GM18520 (cell line): ENCODE results near the gene VOPP1.
A peak's percentile ranks its signal among the peaks of the same experiment; 100 is the strongest.
"Not testable (repeated sequence)": the region's sequence is repeated elsewhere in the genome, so short reads cannot be mapped to it uniquely, and the experiment has no call there.

Experiments used
- ATAC-seq: cut with Tn5 transposase; IDR thresholded peaks from one replicate; pipeline ENCODE4 v1.9.1; 2021; ENCODE audit not compliant: unreplicated experiment

Gene VOPP1

DNA sequence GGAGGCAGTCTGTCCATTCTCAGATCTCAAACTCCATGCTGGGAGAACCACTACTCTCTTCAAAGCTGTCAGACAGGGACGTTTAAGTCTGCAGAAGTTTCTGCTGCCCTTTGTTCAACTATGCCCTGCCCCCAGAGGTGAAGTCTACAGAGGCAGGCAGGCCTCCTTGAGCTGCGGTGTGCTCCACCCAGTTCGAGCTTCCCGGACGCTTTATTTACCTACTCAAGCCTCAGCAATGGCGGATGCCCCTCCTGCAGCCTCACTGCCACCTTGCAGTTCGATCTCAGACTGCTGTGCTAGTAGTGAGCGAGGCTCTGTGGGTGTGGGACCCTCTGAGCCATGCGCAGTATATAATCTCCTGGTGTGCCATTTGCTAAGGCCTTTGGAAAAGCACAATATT is 10.4 kb upstream of the VOPP1 start:
- ATAC-seq = not testable (repeated sequence)

DNA sequence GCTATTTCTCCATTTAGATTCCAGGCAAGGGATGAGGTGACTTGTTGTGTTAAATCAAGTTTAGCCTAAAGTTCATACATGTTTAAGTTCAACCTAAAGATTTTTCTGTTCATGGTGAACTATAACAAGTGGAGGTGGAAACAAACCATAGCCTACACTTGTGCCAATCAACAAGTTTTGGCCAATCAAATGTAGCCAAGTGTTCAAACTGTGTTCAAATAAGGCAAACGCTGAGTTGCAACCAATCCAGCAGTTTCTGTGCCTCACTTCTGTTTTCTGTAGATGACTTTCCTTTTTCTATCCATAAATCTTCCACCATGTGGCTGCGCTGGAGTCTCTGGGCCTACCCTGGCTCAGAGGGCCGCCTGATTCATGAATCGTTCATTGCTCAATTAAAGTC is 4.5 kb upstream of the VOPP1 start:
- ATAC-seq = no peak

DNA sequence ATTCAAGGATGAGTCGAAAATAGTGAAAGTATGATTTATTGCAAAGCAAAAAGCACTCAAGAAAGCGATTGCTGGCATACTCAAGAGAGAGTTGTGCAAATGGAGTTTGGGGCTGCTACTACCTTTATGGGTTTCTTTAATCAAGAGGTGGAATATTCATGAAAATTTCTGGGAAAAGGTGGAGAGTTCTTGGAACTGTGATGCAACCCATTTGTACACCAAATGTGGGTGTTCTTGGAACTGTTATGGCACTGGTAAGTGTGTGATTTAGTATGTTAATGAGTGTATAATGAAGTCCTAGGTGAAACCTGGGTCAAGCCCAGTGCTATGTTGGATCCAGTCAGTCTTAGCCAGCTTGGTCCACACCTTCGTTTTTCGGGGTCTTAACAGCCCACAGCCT is 3.4 kb upstream of the VOPP1 start:
- ATAC-seq = no peak

DNA sequence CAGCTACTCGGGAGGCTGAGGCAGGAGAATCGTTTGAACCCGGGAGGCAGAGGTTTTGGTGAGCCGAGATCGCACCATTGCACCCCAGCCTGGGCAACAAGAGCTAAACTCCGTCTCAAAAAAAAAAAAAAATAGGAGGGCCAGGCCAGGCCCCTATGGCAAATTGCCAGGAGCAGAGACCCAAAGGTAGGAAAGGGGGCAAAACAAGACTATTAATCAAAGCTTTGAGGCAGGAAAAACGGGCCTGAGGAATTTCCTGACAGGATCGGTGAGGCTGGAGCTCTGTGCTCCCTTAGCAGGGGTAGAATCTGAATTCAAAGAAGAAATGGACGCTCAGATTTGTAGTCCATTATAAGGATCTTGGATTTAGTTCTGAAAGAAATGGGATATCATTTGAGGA is 2.8 kb upstream of the VOPP1 start:
- ATAC-seq = no peak

DNA sequence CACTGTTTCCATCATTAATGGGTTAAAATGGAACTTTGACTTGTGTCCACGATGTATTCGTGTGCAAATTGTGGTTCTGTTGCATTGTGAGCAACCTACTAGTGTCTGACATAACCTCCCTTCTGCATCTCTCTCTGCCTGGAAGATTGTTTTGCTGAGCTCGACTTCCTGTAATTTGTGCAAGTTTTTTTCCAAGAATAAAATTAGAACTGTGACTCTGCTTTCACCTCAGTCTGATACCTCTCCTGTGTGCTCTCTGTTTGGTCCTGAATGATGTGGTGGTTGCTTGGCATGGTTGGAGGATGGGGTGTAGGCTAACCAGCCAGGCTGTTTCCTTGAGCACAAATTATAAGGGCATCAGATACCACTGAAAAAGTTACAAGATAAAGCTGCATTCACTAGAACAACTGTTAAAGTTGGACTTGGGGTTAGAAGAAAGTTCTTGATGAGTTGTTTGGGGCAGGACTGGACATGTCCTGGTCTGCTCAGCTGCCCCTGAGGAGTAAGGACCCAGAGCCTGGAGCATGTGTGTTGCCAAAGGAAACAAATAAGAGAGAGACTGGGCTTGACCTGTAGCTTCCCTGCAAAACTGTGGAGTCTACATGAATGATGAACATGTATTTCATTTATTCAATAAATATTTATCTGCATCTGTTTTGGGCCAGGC is 1.9 kb upstream of the VOPP1 start:
- no peak for ATAC-seq

DNA sequence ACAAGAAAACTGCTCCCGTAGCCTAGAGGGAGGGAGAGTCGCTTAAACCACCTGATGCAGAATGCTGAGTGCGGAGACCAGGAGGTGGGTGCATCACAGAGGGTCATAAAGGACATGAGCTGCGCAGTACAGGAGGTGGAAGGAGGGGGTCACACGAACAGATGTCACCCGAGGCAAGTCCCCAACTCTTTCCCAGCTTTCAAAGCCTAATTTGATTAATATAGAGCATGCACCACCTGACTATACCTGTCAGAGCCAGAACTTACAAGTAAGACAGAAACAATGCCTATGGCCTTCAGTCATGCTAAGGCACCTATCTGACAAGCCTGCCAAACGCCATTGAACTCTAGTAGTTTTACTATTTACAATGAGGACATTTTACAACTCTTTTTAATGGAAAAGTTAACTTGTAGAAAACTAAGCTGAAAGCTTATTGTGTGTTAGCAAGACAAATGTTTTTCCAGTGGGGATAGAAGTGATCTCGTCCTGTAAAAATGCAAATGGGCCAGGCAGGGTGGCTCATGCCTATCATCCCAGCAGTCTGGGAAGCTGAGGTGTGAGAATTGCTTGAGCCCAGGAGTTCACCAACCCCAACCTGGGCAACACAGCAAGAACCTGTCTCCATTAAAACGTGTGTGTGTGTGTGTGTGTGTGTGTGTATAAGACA is 1.1 kb upstream of the VOPP1 start:
- ATAC-seq = no peak

DNA sequence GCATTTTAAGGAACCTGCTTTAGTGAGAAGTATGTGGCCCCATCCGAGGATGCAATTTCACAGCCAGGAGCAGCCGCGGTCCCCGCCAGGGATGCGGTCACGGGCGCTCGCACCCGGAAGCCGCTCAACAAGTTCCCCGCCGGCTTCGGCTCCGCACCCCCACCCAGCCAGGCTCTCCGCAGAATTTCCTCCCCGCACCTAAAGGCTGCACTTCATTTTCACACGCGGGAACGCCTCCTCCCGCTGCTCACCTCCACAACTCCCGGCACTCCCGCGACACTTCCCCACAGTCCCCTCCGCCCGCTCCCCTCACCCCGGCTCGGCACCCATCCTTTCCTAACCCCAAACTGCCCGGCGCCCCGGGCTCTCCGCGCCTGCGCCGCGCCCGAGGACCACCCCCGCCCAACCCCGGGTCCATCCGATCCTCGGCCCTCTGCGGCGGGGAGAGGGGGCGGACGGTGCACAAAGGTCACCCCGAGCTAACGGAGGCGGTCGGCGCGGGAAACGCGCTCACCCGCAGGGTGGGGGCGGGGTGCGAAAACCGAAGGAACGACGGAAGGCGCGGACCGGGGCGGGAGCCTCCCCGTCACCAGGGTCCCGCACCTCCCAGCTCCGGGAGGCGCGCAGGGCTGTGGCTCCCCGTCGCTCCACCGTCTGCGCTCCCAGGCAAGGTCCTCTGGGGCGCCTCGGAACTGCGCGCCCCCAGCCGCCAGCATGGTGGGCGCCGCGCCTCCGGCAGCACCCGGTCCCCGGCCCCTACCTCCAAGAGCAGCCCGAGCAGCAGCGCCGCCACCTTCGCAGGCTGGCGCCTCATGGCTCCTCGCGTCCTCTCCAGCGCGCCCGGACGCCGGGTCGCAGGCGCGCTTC is 558 bp downstream of the VOPP1 start:
- peak; percentile 9 for ATAC-seq

DNA sequence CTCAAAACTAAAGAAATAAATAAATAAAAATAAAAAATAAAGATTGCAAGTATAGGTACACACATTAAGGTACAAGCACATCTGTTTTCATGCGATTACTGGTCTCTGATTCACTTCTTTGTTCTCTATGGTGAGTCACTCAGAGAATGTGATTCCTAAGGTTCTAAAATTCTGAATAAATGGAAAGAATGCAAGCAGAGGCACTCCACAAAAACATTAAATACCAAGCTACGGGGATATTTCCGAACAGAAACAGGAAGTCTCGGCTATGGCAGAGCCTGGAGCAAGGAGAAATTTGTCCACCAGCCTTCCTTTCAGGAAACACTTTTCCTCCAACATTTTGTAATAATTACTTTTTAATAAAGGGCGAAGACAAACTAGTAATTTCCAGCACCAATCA is 1.4 kb downstream of the VOPP1 start:
- no peak for ATAC-seq

DNA sequence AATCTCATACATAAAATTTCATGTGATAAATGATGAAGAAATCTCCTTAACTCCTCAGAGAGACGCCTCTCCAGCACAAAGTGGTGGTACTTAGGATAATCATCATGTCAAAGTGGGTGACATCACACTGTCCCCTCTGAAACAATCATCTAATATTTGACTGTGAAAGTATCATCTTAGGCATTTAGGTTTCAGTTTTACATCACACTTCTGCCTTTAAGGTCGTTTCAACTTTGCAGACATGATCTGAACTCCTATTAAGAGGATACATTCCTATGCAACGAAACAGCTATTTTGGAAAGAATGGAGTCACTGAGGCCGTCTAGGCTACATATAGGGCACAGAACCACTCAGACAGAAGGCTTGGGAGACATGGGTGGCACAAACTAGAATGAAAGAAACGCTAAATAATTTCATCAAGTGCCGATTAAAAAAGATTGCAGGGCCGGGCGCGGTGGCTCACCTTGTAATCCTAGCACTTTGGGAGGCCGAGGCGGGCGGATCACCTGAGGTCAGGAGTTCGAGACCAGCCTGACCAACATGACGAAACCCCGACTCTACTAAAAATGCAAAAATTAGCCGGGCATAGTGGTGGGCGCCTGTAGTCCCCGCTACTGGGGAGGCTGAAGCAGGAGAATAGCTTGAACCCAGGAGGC is 2.0 kb downstream of the VOPP1 start:
- peak; percentile 37 for ATAC-seq

DNA sequence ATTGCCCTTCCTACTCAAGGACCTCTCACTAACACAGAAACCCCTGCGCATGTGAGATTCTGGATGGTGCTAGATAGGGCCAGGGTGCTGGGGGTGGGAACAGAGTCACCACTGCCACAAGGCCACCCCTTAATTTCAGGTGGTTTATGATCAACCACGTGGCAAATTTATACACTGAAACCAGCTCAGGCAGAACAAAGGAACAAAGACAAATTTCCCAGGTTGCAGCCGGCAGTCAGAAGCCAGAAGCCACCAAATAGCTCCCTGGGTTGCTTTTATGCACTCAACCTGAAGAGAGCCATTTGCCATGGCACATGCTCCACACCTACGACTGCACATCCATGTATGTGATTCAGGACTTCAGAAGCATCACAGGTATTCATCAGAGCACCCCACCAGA is 2.5 kb downstream of the VOPP1 start:
- ATAC-seq = peak; percentile 28

DNA sequence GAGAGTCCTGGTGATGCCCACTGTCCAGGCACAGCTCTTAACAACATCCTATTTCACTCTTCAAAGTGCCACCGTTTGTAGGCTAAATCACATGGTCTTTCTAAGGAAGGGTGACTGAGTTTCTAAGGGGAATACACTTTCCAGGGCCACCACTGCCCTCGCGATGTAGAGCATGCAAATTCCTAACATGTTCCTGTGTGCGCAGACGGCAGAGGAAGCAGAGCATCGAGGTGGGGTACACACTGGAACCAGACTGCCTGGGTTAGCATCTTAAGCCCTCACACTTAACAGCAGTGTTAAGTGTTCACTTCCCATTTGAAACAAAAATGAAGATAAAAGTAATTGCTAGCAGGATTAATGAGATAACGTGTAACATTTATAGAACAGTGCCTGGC is 3.0 kb downstream of the VOPP1 start:
- ATAC-seq = no peak

DNA sequence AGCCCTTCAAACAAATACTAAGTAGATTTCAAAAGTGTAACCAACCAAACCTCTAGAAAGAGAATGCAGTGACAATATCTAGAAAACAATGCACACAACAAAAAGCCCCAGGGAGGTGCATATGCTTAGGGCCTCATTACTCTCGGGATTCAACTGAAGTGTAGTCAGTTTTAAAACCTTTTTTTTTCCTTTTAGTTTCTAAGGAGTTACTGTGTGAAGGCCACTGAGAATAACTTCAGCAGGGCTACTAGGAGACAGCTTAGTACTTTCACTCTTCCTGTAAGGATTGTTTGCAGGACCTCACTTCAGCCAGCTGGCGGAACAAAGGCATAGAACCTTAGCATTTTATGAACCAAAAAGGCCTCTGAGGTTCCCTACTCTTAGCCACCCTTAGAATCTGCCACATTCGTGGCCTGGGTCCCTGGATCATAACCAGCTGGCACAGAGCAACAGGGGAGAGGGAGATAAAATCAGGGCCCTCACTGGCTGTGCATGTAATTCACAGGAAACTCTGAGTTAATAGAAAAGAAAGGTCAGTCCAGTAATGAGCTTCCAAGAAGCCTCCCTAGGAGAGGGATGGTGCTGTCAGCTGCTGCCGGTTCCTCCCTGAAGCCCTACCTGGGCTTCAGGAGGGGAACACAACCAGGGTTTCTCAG is 3.6 kb downstream of the VOPP1 start:
- ATAC-seq = no peak

DNA sequence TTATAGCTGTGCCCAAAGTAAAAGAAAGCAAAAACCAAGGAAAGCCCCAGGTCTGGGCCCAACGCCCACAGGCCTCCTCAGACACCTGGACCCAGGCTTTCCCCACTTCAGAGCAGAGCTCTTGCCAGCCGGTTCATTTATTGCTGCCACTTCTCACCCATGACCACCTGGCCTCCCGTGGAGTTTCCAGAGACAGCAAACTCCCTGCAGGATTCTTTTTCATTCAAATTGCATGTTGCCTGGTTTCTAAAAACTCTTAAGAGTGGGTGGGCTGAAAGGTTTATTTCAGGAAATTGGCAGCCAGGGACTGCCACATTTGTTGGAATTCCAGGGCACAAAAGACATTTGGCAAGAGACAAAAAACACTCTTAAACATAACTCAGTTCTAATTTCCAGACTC is 4.7 kb downstream of the VOPP1 start:
- no peak for ATAC-seq

DNA sequence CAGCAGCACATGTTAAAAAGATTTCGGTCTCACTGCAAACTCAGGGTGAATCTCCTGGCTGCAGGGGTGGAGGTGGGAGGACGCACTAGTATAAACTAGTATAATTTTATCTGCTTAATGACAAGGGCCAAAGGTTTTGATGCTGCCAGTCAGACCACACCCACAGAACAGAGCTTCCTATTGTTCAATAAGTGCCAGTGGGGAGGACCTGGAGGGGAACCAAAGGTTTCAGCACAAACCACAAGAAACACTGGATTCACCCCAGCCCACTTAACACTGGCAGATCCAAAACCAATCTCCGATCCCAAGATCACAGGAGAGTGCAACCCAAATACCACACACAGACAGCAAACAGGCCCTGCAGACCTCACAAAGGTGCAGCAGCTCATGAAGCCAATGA is 6.6 kb downstream of the VOPP1 start:
- no peak for ATAC-seq

DNA sequence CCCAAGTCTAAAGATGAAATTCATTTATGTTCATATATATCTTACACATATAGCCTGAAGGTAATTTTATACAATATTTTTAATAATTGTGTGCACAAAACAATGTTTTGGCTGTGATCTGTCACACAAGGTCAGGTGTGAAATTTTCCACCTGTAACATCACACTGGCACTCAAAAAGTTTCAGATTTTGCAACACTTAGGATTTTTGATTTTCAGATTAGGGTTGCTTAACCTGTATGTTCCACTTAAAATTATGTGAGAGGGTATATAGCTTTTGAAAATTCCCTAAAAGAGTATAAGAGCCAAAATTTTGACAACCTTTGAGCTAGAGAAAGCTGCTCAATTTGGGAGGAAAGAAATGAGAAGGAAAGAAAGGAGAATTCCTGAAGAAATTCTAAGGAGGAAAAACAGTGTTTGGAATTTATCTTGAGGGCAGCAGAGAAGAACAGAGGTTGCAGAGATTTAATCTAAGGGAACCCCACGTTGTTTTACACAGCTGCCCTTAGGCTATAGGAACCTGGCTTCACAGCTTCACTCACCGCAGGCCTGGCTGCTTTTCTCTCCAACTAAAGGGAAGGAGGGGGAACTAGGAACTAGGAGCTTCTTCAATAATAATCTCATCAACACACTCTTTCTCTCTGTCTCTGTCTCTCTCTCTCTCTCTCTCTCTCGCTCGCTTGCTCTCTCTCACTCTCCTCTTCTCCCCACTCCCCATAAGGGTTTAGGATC is 8.5 kb downstream of the VOPP1 start:
- no peak for ATAC-seq

DNA sequence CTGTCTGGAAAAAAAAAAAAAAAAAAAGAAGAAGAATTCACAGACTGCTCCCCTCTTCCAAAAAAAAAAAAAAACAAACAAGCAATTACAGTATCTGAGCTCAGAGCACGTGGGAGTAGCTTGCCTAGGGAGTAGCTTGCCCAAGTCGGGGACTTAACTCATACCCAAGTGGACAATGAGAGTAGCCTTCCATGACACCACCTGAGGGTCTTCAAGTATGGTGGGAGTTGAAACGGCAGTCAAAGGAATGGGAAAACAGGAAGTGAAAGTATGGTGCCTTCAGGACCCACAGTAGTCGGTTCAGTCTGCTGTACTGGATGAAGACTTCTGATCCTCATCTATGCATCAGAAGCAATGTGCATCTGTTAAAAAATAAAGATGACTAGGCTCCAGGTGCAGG is 10.6 kb downstream of the VOPP1 start:
- no peak for ATAC-seq

DNA sequence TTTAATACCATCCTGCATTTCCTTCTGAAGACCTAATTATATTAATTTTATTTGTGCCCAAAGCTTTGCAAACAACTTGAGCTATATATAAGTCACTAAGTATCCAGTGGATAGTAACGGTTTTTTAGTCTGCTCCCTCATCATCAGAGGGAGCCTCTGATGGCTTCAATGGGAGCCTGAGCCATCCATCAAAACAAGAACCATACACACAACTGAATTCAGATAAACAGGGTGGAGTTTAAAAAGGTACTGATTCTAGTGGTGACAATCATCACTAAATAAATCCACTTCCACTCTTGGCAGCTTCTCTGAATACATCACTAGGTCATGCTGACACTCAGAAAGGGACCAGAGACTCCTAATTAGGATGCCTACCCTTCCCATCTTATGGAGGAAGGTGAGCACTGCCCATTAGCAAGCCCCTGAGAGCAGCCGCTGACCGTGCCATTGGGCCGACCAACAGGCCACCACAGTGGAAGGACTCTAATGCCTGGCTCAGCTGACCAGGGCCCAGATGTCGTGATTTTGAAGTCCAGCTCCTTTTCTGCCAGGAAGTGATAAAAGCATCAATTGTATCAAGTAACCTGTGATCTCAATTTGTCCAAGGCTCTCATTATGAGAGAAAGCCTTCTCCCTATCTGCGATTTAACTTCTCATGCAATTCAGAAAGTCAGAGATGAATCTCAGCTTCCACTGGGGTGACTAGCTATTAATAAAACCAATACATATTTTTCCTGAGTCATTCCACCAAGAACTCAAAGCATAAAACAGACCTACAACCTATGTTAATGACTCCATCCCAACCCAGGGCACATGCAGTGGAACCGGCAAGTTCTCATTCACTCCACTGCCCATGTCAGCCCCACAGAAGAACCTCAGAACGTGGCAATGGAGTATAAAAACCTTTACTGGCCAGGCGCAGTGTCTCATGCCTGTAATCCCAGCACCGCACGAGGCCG is 13.1 kb downstream of the VOPP1 start:
- ATAC-seq = no peak

DNA sequence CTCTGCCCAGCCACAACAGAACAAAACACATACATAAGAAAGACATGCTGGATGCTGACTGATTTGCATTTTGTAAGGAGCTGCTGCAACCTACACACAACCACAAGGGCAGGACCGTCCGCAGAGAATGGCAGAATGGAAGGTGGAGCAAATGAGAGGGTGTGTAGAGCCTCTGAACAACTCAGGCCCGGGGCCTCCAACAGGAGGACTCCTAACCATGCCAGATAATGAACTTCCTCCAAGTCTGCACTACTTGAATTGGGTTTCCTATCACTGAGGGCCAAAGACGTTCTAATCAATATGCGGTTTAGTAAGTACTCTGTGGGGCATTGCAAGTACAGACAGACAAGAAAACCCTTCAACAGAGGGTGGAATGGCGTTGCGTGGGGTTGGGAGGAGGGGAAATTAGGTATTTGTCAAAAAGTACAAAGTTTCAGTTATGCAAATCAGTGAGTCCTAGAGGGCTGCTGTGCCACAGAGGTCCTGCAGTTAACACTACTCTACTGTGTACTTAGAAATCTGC is 14.6 kb downstream of the VOPP1 start:
- ATAC-seq = peak; percentile 71

DNA sequence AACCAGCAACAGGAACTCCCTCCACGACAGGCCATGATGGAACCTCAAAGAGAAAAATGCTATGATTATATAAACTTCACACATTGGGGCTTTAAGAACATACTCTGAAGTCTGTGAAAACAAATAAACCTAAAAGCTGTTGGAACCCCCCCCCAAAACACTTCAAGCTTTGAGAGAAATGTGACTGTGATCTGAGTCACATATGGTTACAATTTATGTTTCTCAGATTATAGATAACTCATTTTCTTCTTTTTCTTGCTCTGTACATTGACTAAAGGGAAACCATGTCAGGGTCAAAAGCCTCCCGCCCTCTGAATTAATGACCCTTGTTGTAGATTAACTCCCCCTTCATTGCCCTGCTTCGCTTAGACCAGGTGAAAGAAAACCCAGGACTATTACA is 15.8 kb downstream of the VOPP1 start:
- ATAC-seq = no peak
